ENCODE measurements around the gene SOCS3. TPM values are rescaled to one million over a fixed set of nuclear protein-coding genes. Genes with fewer than 3 reads are reported as not detected.

SOCS3 gene
- total RNA-seq, 1 experiment from 2014 or later = 166 TPM

- no peak for DNase-seq (ENCODE audit: low read depth, low spot score)
- in situ Hi-C loops (cut with HindIII; ENCODE audit: low pct_unique_long_range_greater_than_20kb, low sequenced_read_pairs) = no loop called here
These were observed 14.9 kb upstream of the SOCS3 start for GRCh38 chr17:78374631-78375274.

GRCh38 chr17:78374189-78374588, 14.3 kb upstream of the SOCS3 start:
- no peak for DNase-seq (ENCODE audit: low read depth, low spot score)
- in situ Hi-C loops (cut with HindIII; ENCODE audit: low pct_unique_long_range_greater_than_20kb, low sequenced_read_pairs) = no loop called here

- DNase-seq (ENCODE audit: low read depth, low spot score) = no peak
- in situ Hi-C loops (cut with HindIII; ENCODE audit: low pct_unique_long_range_greater_than_20kb, low sequenced_read_pairs) = no loop called here
These were observed 13.0 kb upstream of the SOCS3 start for GRCh38 chr17:78372841-78373240.

- in situ Hi-C loops (cut with HindIII; ENCODE audit: low pct_unique_long_range_greater_than_20kb, low sequenced_read_pairs) = no loop called here
These were observed 11.2 kb upstream of the SOCS3 start for GRCh38 chr17:78371056-78371455.

GRCh38 chr17:78369791-78370381, 10.0 kb upstream of the SOCS3 start:
- DNase-seq (ENCODE audit: low read depth, low spot score) = no peak
- in situ Hi-C loops (cut with HindIII; ENCODE audit: low pct_unique_long_range_greater_than_20kb, low sequenced_read_pairs) = no loop called here

More at GRCh38 chr17:78371056-78371455, 11.2 kb upstream of the SOCS3 start:
- no peak for DNase-seq (ENCODE audit: low read depth, low spot score)

- DNase-seq (ENCODE audit: low read depth, low spot score) = no peak
- in situ Hi-C loops (cut with HindIII; ENCODE audit: low pct_unique_long_range_greater_than_20kb, low sequenced_read_pairs) = no loop called here
These were observed 9.1 kb upstream of the SOCS3 start for GRCh38 chr17:78368854-78369495.

- in situ Hi-C loops (cut with HindIII; ENCODE audit: low pct_unique_long_range_greater_than_20kb, low sequenced_read_pairs) = no loop called here
These were observed 8.5 kb upstream of the SOCS3 start for GRCh38 chr17:78368348-78368747.

GRCh38 chr17:78367193-78367592, 7.3 kb upstream of the SOCS3 start:
- in situ Hi-C loops (cut with HindIII; ENCODE audit: low pct_unique_long_range_greater_than_20kb, low sequenced_read_pairs) = no loop called here

More at GRCh38 chr17:78368348-78368747, 8.5 kb upstream of the SOCS3 start:
- no peak for DNase-seq (ENCODE audit: low read depth, low spot score)

GRCh38 chr17:78366109-78366848, 6.4 kb upstream of the SOCS3 start:
- peak; percentile 41 for DNase-seq (ENCODE audit: low read depth, low spot score)
- in situ Hi-C loops (cut with HindIII; ENCODE audit: low pct_unique_long_range_greater_than_20kb, low sequenced_read_pairs) = no loop called here

More at GRCh38 chr17:78367193-78367592, 7.3 kb upstream of the SOCS3 start:
- no peak for DNase-seq (ENCODE audit: low read depth, low spot score)

GRCh38 chr17:78365561-78366108, 5.8 kb upstream of the SOCS3 start:
- peak; percentile 73 for DNase-seq (ENCODE audit: low read depth, low spot score)
- in situ Hi-C loops (cut with HindIII; ENCODE audit: low pct_unique_long_range_greater_than_20kb, low sequenced_read_pairs) = no loop called here

- in situ Hi-C loops (cut with HindIII; ENCODE audit: low pct_unique_long_range_greater_than_20kb, low sequenced_read_pairs) = no loop called here
- DNase-seq (ENCODE audit: low read depth, low spot score) = peak; percentile 53
These were observed 4.8 kb upstream of the SOCS3 start for GRCh38 chr17:78364436-78365281.

- DNase-seq (ENCODE audit: low read depth, low spot score) = peak; percentile 45
- in situ Hi-C loops (cut with HindIII; ENCODE audit: low pct_unique_long_range_greater_than_20kb, low sequenced_read_pairs) = no loop called here
These were observed 2.8 kb upstream of the SOCS3 start for GRCh38 chr17:78362671-78363070.

- no peak for DNase-seq (ENCODE audit: low read depth, low spot score)
- in situ Hi-C loops (cut with HindIII; ENCODE audit: low pct_unique_long_range_greater_than_20kb, low sequenced_read_pairs) = no loop called here
These were observed 2.4 kb upstream of the SOCS3 start for GRCh38 chr17:78362232-78362631.

- DNase-seq (ENCODE audit: low read depth, low spot score) = no peak
- in situ Hi-C loops (cut with HindIII; ENCODE audit: low pct_unique_long_range_greater_than_20kb, low sequenced_read_pairs) = no loop called here
These were observed 1.4 kb upstream of the SOCS3 start for GRCh38 chr17:78361225-78361701.

- DNase-seq (ENCODE audit: low read depth, low spot score) = peak; percentile 96
- in situ Hi-C loops (cut with HindIII; ENCODE audit: low pct_unique_long_range_greater_than_20kb, low sequenced_read_pairs) = no loop called here
These were observed 721 bp upstream of the SOCS3 start for GRCh38 chr17:78360371-78361224.

- in situ Hi-C loops (cut with HindIII; ENCODE audit: low pct_unique_long_range_greater_than_20kb, low sequenced_read_pairs) = no loop called here
- DNase-seq (ENCODE audit: low read depth, low spot score) = peak; percentile 68
These were observed 418 bp downstream of the SOCS3 start for GRCh38 chr17:78359321-78359996.
